Astrocyte of the cerebellum (primary cell): ENCODE measurements around the gene UTP14C.
"Not testable (repeated sequence)": the region's sequence is repeated elsewhere in the genome, so short reads cannot be mapped to it uniquely, and the experiment has no call there.

Source experiments
- DNase-seq: peaks from one replicate; pipeline ENCODE4 v3.0.0-alpha.2; 2011; ENCODE audit warnings: low read depth
- H3K4me3 ChIP-seq: 2 replicates; pipeline ENCODE4 v1.5.1; 2011; ENCODE audit warnings: mild to moderate bottlenecking, low read depth, low read length, moderate library complexity
- in situ Hi-C: cut with HindIII; loops from 2 replicates; pipeline ENCODE4 v1.10.0; 2017; ENCODE audit warnings: low sequenced_read_pairs
- TF ChIP-seq, protein P1 (sequence below): IDR thresholded peaks from 2 replicates; pipeline ENCODE4 v1.5.1; 2012; ENCODE audit warnings: low read length, low read depth, moderate library complexity, mild to moderate bottlenecking; ENCODE audit errors: missing control alignments

The UTP14C gene

DNA sequence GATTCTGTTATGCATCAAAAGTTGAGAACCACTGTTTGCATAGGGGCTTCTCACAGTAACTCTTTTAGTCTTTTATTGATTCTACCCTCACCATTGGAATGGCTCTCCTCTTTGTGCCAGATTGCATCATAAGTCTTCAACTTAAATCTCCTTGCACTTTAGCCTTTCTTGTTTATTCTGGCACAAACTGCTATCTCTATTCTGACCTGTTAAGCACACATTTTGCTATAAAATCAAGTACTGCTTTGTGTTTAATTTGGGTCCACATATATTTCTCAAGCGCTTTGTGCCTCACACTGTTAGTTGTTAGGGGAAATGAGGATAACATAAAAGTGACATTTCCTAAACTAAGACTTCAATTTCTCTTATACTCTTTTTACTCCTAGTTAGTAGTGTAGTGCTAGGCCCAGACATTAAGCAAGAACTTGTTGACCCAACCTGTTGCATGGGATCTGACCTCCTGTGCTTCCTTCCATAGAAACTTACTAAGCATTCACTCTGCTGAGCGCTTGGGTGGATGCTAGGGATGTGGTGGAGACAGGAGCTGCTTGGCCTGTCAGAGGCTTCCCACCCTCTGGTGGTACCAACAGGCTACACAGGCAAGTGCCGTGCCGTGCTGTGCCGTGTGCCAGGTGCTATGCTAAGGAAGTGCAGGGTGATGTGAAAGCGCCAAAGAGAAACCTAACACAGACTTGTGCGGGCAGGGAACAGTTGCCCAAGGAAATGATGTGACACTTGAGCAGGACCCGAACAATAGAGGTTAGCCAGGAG is 1.2 kb downstream of the UTP14C start:
- TF ChIP-seq, protein P1, sequence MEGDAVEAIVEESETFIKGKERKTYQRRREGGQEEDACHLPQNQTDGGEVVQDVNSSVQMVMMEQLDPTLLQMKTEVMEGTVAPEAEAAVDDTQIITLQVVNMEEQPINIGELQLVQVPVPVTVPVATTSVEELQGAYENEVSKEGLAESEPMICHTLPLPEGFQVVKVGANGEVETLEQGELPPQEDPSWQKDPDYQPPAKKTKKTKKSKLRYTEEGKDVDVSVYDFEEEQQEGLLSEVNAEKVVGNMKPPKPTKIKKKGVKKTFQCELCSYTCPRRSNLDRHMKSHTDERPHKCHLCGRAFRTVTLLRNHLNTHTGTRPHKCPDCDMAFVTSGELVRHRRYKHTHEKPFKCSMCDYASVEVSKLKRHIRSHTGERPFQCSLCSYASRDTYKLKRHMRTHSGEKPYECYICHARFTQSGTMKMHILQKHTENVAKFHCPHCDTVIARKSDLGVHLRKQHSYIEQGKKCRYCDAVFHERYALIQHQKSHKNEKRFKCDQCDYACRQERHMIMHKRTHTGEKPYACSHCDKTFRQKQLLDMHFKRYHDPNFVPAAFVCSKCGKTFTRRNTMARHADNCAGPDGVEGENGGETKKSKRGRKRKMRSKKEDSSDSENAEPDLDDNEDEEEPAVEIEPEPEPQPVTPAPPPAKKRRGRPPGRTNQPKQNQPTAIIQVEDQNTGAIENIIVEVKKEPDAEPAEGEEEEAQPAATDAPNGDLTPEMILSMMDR = no peak
- no peak for DNase-seq
- in situ Hi-C loops = no loop called here
- no peak overlapping the region for H3K4me3 ChIP-seq

- TF ChIP-seq, protein P1 = no peak
- in situ Hi-C loops = no loop called here
- no peak overlapping the region for H3K4me3 ChIP-seq
- no peak for DNase-seq
Measured at GRCh38 chr13:52026246-52026626, 1.7 kb downstream of the UTP14C start.

DNA sequence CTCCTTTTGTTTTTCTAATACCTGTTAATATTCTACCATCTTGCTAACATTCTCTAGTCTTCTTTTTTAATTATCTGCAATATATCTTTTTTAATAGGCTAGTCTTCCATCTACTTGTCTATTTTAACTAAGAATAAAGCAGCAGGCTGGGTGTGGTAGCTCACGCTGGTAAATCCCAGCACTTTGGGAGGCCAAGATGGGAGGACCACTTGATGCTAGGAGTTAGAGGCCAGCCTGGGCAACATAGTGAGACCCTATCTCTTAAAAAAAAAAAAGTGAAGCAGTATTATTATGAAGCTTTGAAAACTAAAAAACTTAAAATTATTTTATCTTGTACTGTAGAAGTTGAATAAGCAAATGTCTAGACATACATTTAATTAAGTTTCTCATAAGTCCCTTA is 3.3 kb downstream of the UTP14C start:
- in situ Hi-C loops = no loop called here
- no peak overlapping the region for H3K4me3 ChIP-seq
- DNase-seq = no peak
- TF ChIP-seq, protein P1 = no peak

DNA sequence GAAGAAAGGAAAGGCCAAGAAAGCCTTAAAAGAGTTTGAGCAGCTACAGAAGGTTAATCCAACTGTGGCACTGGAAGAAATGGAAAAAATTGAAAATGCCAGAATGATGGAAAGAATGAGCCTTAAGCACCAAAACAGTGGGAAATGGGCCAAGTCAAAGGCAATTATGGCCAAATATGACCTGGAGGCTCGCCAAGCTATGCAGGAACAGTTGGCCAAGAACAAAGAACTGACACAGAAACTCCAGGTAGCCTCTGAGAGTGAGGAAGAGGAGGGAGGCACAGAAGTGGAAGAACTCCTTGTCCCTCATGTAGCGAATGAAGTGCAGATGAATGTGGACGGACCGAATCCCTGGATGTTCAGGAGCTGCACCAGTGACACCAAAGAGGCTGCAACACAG is 5.1 kb downstream of the UTP14C start:
- no peak for DNase-seq
- TF ChIP-seq, protein P1 = no peak
- H3K4me3 ChIP-seq = no peak overlapping the region
- in situ Hi-C loops = no loop called here

- in situ Hi-C loops, H3K4me3 ChIP-seq, DNase-seq: not testable (repeated sequence)
Measured at GRCh38 chr13:52030401-52030800, 5.9 kb downstream of the UTP14C start.

- in situ Hi-C loops = no loop called here
- H3K4me3 ChIP-seq = no peak overlapping the region
- TF ChIP-seq, protein P1 = no peak
- DNase-seq = no peak
Measured at GRCh38 chr13:52033039-52033438, 8.5 kb downstream of the UTP14C start.

- DNase-seq = no peak
- no peak overlapping the region for H3K4me3 ChIP-seq
- TF ChIP-seq, protein P1 = no peak
- in situ Hi-C loops = no loop called here
Measured at GRCh38 chr13:52034616-52035226, 10.2 kb downstream of the UTP14C start.
